Activated CD8-positive, alpha-beta T cell treated with anti-CD3 and anti-CD28 coated beads for 36 hours (primary cell): ENCODE data around the gene PARP3. TPM values are rescaled to one million over a fixed set of nuclear protein-coding genes. Genes with fewer than 3 reads are reported as not detected.

Experiments used
- ATAC-seq: fragments of 200-7000 bp; cut with Tn5 transposase; one replicate; pipeline ENCODE4 v1.10.0; 2021; ENCODE audit warnings: mild to moderate bottlenecking, moderate library complexity
- CTCF ChIA-PET: fragments of 350-600 bp; sonication (Branson Sonifier 250); formaldehyde crosslinking; loops from one replicate; lab custom pipeline; 2021; ENCODE audit warnings: antibody characterized with exemption; lab: Charles Lee
- POLR2A ChIA-PET: fragments of 350-600 bp; sonication (Branson Sonifier 250); formaldehyde crosslinking; loops from one replicate; lab custom pipeline; 2021; ENCODE audit warnings: antibody characterized with exemption; lab: Charles Lee
- DNase-seq: peaks from one replicate; pipeline ENCODE4 v3.0.0-alpha.2; 2020
- H3K27ac Mint-ChIP-seq: one replicate; pipeline ENCODE4 v1.8.0; 2021; ENCODE audit warnings: mild to moderate bottlenecking, mixed read lengths
- H3K27me3 Mint-ChIP-seq: one replicate; pipeline ENCODE4 v1.8.0; 2021; ENCODE audit warnings: mixed read lengths
- H3K36me3 Mint-ChIP-seq: one replicate; pipeline ENCODE4 v1.8.0; 2021; ENCODE audit warnings: low read depth, mixed read lengths
- H3K4me1 Mint-ChIP-seq: one replicate; pipeline ENCODE4 v1.8.0; 2021; ENCODE audit warnings: low read depth, mixed read lengths
- H3K4me3 Mint-ChIP-seq: one replicate; pipeline ENCODE4 v1.8.0; 2021; ENCODE audit warnings: mild to moderate bottlenecking, moderate library complexity, mixed read lengths
- H3K9me3 Mint-ChIP-seq: one replicate; pipeline ENCODE4 v1.8.0; 2021; ENCODE audit warnings: mixed read lengths
- intact Hi-C: fragments of 100-400 bp; cut with micrococcal nuclease; formaldehyde crosslinking; loops from one replicate; pipeline ENCODE4 v1.10.0; 2022
- total RNA-seq, 2 experiments: library from RNA; stranded (reverse); gene quantifications; one replicate each; pipeline ENCODE4 v1.2.3, GENCODE V29; 2021
- TF ChIP-seq, protein P1 (sequence below): fragments of 200-600 bp; IDR thresholded peaks from one replicate; pipeline ENCODE4 v1.8.0; 2022; ENCODE audit warnings: antibody characterized with exemption, mild to moderate bottlenecking

Gene PARP3
- total RNA-seq, 2 experiments from 2014 or later = 11.5 to 12.7 TPM

GRCh38 chr3:51994530-51994929, 52.4 kb downstream of the PARP3 start:
- no peak for DNase-seq
- POLR2A ChIA-PET = interaction anchor here (1.1 to 7.1 kb wide), 14 partner anchors 14 to 495 kb away, joined by 4 to 267 read pairs (median 4); partner anchors contain the start of genes ABHD14A, ABHD14B, ACY1 and DCAF1

DNA sequence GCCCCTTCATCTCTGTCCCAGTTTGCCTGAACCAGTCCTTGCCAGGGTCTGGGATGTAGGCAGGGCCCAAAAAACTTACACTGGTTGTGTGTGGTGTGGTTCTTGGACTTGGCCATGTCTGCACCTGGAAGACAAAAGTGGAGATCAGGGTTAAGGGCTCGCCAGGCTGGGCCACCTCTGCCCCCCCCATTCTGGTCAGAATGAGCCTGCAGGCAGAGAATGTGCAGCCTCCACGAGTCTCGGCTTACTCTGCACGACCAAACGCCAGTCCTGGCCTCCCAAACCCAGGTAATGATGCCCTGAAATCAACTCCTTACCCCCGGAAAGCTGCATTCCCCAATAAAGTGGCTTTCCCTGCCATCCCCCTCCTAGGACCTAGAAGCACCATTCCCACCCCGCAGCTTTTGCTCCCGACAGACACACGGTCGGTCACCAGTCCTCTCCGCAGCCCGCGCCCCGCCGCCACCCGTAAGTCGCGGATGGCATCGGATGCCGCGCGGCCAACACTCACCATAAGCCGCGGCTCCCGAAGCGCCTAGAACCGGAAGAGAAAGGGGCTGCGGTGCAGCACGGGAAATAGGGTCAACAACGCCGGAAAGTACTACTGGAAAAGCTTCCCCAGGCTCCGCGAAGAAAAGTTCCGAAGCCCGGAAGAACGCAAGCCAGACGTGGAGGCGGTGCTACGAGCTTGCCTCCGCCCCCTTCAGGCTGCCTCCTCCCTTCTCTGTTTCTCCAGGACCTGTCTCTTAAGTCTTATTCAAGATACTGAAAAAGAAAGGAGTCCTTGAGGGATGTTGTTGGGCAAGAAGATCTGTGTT, 53.4 kb downstream of the PARP3 start, which contains the start of gene RPL29:
RPL29 (minus strand) TSS at position 550 of the 818 bp plus-strand sequence; CDS start at position 116, 434 bp downstream.
- peak; percentile 94 for DNase-seq
- Mint-ChIP-seq H3K4me3 (peak within 1 kb of the TSS; percentile 99), H3K4me1 (peaks cover 33% of the 10 kb centered on the region), H3K27me3 (no peaks in the 10 kb centered on the region), H3K27ac (peak within 1 kb of the TSS; percentile 100), H3K36me3 (peaks cover 45% of the 10 kb centered on the region), H3K9me3 (no peaks in the 10 kb centered on the region)
- peak; percentile 96 for ATAC-seq
- POLR2A ChIA-PET = interaction anchor here (0.6 to 7.1 kb wide), 28 partner anchors 10 to 496 kb away, joined by 3 to 267 read pairs (median 4); partner anchors contain the start of genes ABHD14A, ABHD14B, ACY1 and DCAF1
- CTCF ChIA-PET = interaction anchor here (1.0 to 2.7 kb wide), 5 partner anchors 13 to 128 kb away, joined by 5 to 23 read pairs (median 5); partner anchors contain the start of genes ABHD14B, ACY1 and RRP9
- intact Hi-C loops = no loop called here
- TF ChIP-seq, protein P1, sequence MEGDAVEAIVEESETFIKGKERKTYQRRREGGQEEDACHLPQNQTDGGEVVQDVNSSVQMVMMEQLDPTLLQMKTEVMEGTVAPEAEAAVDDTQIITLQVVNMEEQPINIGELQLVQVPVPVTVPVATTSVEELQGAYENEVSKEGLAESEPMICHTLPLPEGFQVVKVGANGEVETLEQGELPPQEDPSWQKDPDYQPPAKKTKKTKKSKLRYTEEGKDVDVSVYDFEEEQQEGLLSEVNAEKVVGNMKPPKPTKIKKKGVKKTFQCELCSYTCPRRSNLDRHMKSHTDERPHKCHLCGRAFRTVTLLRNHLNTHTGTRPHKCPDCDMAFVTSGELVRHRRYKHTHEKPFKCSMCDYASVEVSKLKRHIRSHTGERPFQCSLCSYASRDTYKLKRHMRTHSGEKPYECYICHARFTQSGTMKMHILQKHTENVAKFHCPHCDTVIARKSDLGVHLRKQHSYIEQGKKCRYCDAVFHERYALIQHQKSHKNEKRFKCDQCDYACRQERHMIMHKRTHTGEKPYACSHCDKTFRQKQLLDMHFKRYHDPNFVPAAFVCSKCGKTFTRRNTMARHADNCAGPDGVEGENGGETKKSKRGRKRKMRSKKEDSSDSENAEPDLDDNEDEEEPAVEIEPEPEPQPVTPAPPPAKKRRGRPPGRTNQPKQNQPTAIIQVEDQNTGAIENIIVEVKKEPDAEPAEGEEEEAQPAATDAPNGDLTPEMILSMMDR = no peak

More at GRCh38 chr3:51994530-51994929, 52.4 kb downstream of the PARP3 start:
- TF ChIP-seq, protein P1 = no peak
- intact Hi-C loops = no loop called here
- peaks cover 45% of the 10 kb centered on the region for H3K36me3 Mint-ChIP-seq
- H3K4me1 Mint-ChIP-seq = peaks cover 33% of the 10 kb centered on the region
- H3K9me3 Mint-ChIP-seq = no peaks in the 10 kb centered on the region
- CTCF ChIA-PET = interaction anchor here (1.9 to 2.7 kb wide), 2 partner anchors 12 to 129 kb away, joined by 5 to 23 read pairs; partner anchors contain the start of gene ACY1
- H3K27ac Mint-ChIP-seq = peak overlapping the region; percentile 100
- H3K4me3 Mint-ChIP-seq = peak overlapping the region; percentile 99
- H3K27me3 Mint-ChIP-seq = no peaks in the 10 kb centered on the region
- ATAC-seq = no peak

DNA sequence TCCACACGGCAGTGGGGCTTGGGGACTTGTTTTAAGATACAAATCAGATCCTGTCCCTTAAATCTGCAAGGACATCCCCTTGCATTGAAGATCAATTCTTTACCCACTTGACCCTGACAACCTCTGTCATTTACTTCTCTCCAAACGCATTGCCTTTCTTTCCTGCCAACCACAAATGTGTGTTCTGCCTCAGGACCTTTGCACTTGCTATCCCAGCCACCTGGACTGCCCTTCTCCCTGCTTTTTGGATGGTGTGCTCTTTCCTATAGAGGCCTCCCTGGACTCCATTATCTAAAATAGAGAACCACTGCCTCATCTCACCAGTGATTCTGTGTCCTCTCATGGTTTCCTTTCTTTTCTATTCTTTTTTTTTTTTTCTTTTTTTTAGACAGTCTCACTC, 55.0 kb downstream of the PARP3 start:
- ChIA-PET POLR2A (no interaction called here), CTCF (interaction anchor here (1.2 kb wide), 1 partner anchor 55 kb away, joined by 4 read pairs; the partner anchor contains the start of genes PARP3 and RRP9)
- Mint-ChIP-seq H3K4me1 (peaks cover 26% of the 10 kb centered on the region), H3K36me3 (peaks cover 36% of the 10 kb centered on the region), H3K9me3 (no peaks in the 10 kb centered on the region), H3K4me3 (no peak overlapping the region), H3K27ac (no peak overlapping the region), H3K27me3 (no peaks in the 10 kb centered on the region)
- intact Hi-C loops = no loop called here
- DNase-seq (no peak), ATAC-seq (no peak)
- TF ChIP-seq, protein P1 = no peak

DNA sequence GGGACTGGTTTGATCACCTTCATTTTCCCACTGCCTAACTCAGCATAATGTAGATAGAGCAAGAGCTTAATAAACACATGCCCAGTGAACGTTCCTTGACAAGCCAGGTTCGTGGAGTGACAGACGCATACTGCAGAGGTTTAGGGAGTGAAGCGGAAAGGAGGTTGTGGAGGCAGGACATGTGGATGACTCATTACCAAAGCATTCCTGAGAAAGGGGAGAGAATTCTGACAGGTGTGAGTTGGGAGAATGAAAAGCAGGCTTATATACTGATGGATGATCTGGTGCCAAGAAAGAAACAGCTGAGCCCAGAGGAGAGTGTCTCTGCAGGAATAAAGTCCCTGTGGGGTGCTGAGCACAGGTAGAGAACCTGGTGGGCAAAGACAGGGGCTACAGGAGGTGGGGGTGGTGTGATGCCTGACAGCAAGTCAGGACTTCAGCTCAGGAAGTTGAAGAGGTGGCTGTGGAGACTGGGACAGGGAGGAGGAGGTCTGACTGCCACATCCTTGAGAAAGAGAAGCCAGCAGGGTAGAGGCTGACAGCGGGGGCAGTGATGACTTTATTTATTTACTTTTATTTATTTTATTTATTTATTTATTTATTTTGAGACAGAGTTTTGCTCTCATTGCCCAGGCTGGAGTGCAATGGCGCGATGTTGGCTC, 55.9 kb downstream of the PARP3 start:
- POLR2A ChIA-PET = interaction anchor here (0.6 to 0.7 kb wide), 2 partner anchors 56 to 161 kb away, joined by 3 read pairs; no protein-coding TSS in a partner anchor
- TF ChIP-seq, protein P1 = no peak
- Mint-ChIP-seq H3K27ac (no peak overlapping the region), H3K4me3 (no peak overlapping the region), H3K4me1 (peaks cover 18% of the 10 kb centered on the region), H3K9me3 (no peaks in the 10 kb centered on the region), H3K36me3 (peaks cover 27% of the 10 kb centered on the region), H3K27me3 (no peaks in the 10 kb centered on the region)
- CTCF ChIA-PET = interaction anchor here (0.8 to 1.7 kb wide), 7 partner anchors 10 to 147 kb away, joined by 3 to 8 read pairs (median 4); partner anchors contain the start of genes PARP3 and RRP9
- no peak for ATAC-seq
- intact Hi-C loops = no loop called here
- DNase-seq = no peak

Other genes with a start within 250 kb of the PARP3 start
- gene GRM2, start 235.3 kb upstream of the PARP3 start, total RNA-seq = under 1 TPM; 0.20 to 0.22 TPM
- gene IQCF6, start 163.1 kb upstream of the PARP3 start, total RNA-seq = not detected
- not detected for gene IQCF2, start 80.7 kb upstream of the PARP3 start, total RNA-seq
- not detected for gene IQCF5, start 66.8 kb upstream of the PARP3 start, total RNA-seq
- not detected for gene IQCF1, start 39.0 kb upstream of the PARP3 start, total RNA-seq
- gene RRP9, start 459 bp upstream of the PARP3 start, total RNA-seq = 10 to 100 TPM; 40.0 to 40.7 TPM
- not detected for gene GPR62, start 13.0 kb downstream of the PARP3 start, total RNA-seq
- 1 to 10 TPM; 8.4 to 9.6 TPM for gene PCBP4, start 25.1 kb downstream of the PARP3 start, total RNA-seq
- gene ABHD14B, start 31.7 kb downstream of the PARP3 start, total RNA-seq = 10 to 100 TPM; 70.7 to 73.6 TPM
- gene ABHD14A, start 32.7 kb downstream of the PARP3 start, total RNA-seq = 1 to 10 TPM; 8.9 to 9.5 TPM
- gene ACY1, start 41.2 kb downstream of the PARP3 start, total RNA-seq = 10 to 100 TPM; 61.8 to 64.5 TPM
- gene RPL29, start 53.5 kb downstream of the PARP3 start, total RNA-seq = 1,000 to 10,000 TPM; 2,039 to 2,045 TPM
- gene DUSP7, start 114.2 kb downstream of the PARP3 start, total RNA-seq = 10 to 100 TPM; 19.6 to 21.6 TPM
- 10 to 100 TPM; 21.2 to 23.5 TPM for gene POC1A, start 212.1 kb downstream of the PARP3 start, total RNA-seq